Stomach (tissue), 9 donors: ENCODE measurements around the gene ZNF532. TPM values are rescaled to one million over a fixed set of nuclear protein-coding genes. Genes with fewer than 3 reads are reported as not detected.
"Not testable (repeated sequence)": the region's sequence is repeated elsewhere in the genome, so short reads cannot be mapped to it uniquely, and the experiment has no call there.

ENCODE experiments used
- DNase-seq, 2 donors: peaks; one replicate each; pipeline versions ENCODE4 v3.0.0 to v3.0.0-alpha.2; 2013 to 2019
- H3K27ac ChIP-seq, 5 donors: fragments of 200-600 bp in 4 of 5; sonication (generic) in 4 of 5; one replicate each; pipeline ENCODE4 v1.5.1; 2013 to 2019; ENCODE audit warnings: mild to moderate bottlenecking in 1 of 5, moderate library complexity in 1 of 5
- H3K27me3 ChIP-seq, 3 donors: fragments of 200-600 bp; sonication (generic); one replicate each; pipeline ENCODE4 v1.5.1; 2017 to 2019; ENCODE audit warnings: mixed run types in 1 of 3
- H3K36me3 ChIP-seq, 4 donors: fragments of 200-600 bp; sonication (generic); 1 replicate in 3 of 4; 2 replicates in 1 of 4; pipeline ENCODE4 v1.5.1; 2016 to 2019
- H3K4me1 ChIP-seq, 4 donors: fragments of 200-600 bp; sonication (generic); one replicate each; pipeline ENCODE4 v1.5.1; 2016 to 2019
- H3K4me3 ChIP-seq, 4 donors: fragments of 200-600 bp; sonication (generic) in 3 of 4; one replicate each; pipeline ENCODE4 v1.5.1; 2016 to 2019; ENCODE audit warnings: mild to moderate bottlenecking in 1 of 4
- H3K9me3 ChIP-seq, 4 donors: fragments of 200-600 bp; sonication (generic); one replicate each; pipeline ENCODE4 v1.5.1; 2016 to 2019
- CTCF ChIP-seq, 7 experiments: fragments of 450-650 bp in 4 of 7; fragments of 200-600 bp in 3 of 7; sonication (generic) in 3 of 7; IDR thresholded peaks; one replicate each; pipeline ENCODE4 v1.5.1; 2016 to 2019; ENCODE audit warnings: antibody characterized with exemption in 7 of 7, control low read depth in 2 of 7, mild to moderate bottlenecking in 1 of 7
- EP300 ChIP-seq: sonication (generic); formaldehyde crosslinking; IDR thresholded peaks from one replicate; pipeline ENCODE4 v1.6.1; 2017; ENCODE audit warnings: antibody characterized with exemption
- POLR2A ChIP-seq, 4 donors: fragments of 450-650 bp; IDR thresholded peaks; one replicate each; pipeline ENCODE4 v1.6.1; 2016; ENCODE audit warnings: antibody characterized with exemption in 4 of 4, control low read depth in 2 of 4, mild to moderate bottlenecking in 1 of 4, moderate library complexity in 1 of 4
- POLR2AphosphoS5 ChIP-seq, 3 donors: sonication (generic); formaldehyde crosslinking; IDR thresholded peaks; one replicate each; pipeline ENCODE4 v1.6.1; 2016; ENCODE audit warnings: antibody characterized with exemption in 3 of 3
- WGBS, 5 donors: extraction: QIAGEN DNeasy Blood & Tissue Kit in 3 of 5; methylation state at CpG; one replicate each; pipeline versions ENCODE4 v1.1.5 to v1.1.7; 2013 to 2018; 5-methylcytosine and 5-hydroxymethylcytosine counted together
- intact Hi-C: fragments of 100-400 bp; cut with DNase I; formaldehyde crosslinking; loops from one replicate; pipeline ENCODE4 v1.15.1; 2023; ENCODE audit warnings: low total_unique reads
- polyA plus RNA-seq, 3 donors: library from polyadenylated mRNA; stranded (reverse); fragments of 200-250 nt; gene quantifications; one replicate each; pipeline ENCODE4 v1.2.3, GENCODE V29; 2013
- total RNA-seq, 5 donors: library from RNA; depleted of rRNA; stranded (reverse); fragments of >200 nt; gene quantifications; one replicate each; pipeline versions ENCODE4 v1.1.0 to v1.2.3, GENCODE V29; 2014 to 2016
- donor health status: healthy with polysubstance abuse.
- donor health status: Bipolar disorder and iron deficiency.
- donor health status: healthy.

The ZNF532 gene
- total and polyA plus RNA-seq, 8 donors: 2.9 to 53.7 (median 18.4) TPM

DNA sequence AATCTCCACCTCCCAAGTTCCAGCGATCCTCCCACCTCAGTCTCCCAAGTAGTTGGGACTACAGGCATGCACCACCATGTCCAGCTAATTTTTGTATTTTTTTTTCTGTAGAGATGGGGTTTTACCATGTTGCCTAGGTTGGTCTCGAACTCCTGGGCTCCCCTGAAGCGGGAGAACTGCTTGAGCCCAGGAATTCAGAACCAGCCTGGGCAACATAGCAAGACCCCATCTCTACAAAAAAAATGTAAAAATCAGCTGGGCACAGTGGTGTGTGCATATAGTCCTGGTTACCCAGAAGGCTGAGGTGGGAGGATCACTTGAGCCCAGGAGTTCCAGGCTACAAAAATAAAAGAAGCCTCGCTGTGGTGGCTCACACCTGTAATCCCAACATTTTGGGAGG lies 12.0 kb upstream of the ZNF532 start:
- no peak for TF ChIP-seq POLR2AphosphoS5 (IDR thresholded peaks at IDR 0.05)
- no peak for TF ChIP-seq EP300
- TF ChIP-seq POLR2A (IDR thresholded peaks at IDR 0.05): no peak
- no peak for TF ChIP-seq CTCF (IDR thresholded peaks at IDR 0.05)
- H3K27me3 ChIP-seq: no peaks in the 10 kb centered on the region
- H3K27ac ChIP-seq: no peak overlapping the region
- H3K9me3 ChIP-seq: no peaks in the 10 kb centered on the region
- no peaks in the 10 kb centered on the region for H3K36me3 ChIP-seq
- intact Hi-C loops: no loop called here
- no peaks in the 10 kb centered on the region for H3K4me1 ChIP-seq
- no peak for DNase-seq
- H3K4me3 ChIP-seq: no peak overlapping the region
- 91 to 97% (median 93%) methylated on average over 4 of the region's 4 CpGs for WGBS, 5 donors

GRCh38 chr18:58853561-58853960 lies 11.1 kb upstream of the ZNF532 start:
- Histone ChIP-seq H3K4me3 (no peak overlapping the region), H3K9me3 (no peaks in the 10 kb centered on the region), H3K4me1 (peaks cover 0 to under 1% (median 0%) of the 10 kb centered on the region in 4 donors), H3K36me3 (no peaks in the 10 kb centered on the region), H3K27ac (no peak overlapping the region), H3K27me3 (no peaks in the 10 kb centered on the region)
- no peak for DNase-seq
- intact Hi-C loops: no loop called here
- WGBS, 5 donors: 86 to 92% (median 90%) methylated on average over 3 of the region's 3 CpGs
- TF ChIP-seq EP300: no peak
- no peak for TF ChIP-seq POLR2AphosphoS5 (IDR thresholded peaks at IDR 0.05)
- no peak for TF ChIP-seq CTCF (IDR thresholded peaks at IDR 0.05)
- TF ChIP-seq POLR2A (IDR thresholded peaks at IDR 0.05): no peak

- H3K27me3 ChIP-seq, H3K4me3 ChIP-seq, H3K27ac ChIP-seq, H3K9me3 ChIP-seq, DNase-seq, intact Hi-C loops, H3K36me3 ChIP-seq: not testable (repeated sequence)
- H3K4me1 ChIP-seq: peaks cover 0 to 20% (median 11%) of the 10 kb centered on the region in 4 donors
- 79 to 85% (median 82%) methylated on average over 7 of the region's 7 CpGs for WGBS, 5 donors
Observed at GRCh38 chr18:58855521-58855920, 9.2 kb upstream of the ZNF532 start.

GRCh38 chr18:58856881-58857280 lies 7.8 kb upstream of the ZNF532 start:
- WGBS, 5 donors: 75 to 85% (median 80%) methylated on average over 9 of the region's 9 CpGs
- peak in 1 of 3 donors; percentile 32 for TF ChIP-seq POLR2AphosphoS5 (IDR thresholded peaks at IDR 0.05)
- TF ChIP-seq EP300: no peak
- Histone ChIP-seq H3K27me3 (no peaks in the 10 kb centered on the region), H3K27ac (no peak overlapping the region), H3K9me3 (no peaks in the 10 kb centered on the region), H3K36me3 (no peaks in the 10 kb centered on the region), H3K4me3 (no peak overlapping the region), H3K4me1 (peaks cover 6 to 33% (median 21%) of the 10 kb centered on the region in 4 donors)
- intact Hi-C loops: no loop called here
- DNase-seq: no peak

DNA sequence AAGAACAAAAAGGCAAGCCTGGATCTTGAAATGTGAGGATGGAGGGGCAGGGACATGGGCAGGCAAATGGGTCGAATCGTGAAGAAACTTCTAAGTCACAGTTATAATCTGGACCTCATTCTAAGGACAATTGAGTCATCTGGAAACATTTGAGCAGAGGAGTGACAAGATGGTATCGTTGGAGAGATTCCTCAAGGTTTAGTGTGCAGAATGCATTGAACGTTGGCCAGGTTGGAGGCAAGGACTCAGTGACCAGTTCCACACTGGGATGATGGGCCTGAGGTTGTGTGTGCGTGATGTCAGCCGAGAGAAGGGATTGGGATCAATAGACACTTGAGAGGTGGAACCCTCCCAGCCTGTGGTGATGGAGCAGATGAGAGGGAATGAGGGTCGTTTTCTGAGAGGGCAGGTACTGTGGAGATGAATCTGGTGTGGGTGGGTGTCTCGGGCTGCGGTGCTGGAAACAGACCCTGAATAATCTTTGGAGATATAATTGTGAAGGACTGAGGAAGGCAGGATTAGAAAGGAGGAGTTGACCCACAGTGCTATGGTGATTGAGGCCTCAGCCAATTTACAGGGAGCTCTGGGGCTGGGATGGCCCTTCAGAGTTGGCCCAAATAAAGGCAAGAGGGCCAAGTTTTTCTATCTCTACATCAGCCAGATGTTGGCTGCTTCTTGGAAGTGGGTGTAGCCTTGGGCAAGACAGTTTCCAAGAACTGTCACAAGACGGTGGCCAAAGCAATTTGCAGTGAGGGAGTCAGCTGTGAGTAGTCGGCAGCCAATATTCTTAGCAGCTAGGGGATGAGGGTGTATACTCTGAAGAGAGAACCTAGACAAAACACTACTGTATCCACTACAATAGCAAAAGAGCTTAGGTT lies 5.8 kb upstream of the ZNF532 start:
- no peak overlapping the region for H3K4me3 ChIP-seq
- TF ChIP-seq POLR2A (IDR thresholded peaks at IDR 0.05) (no peak), POLR2AphosphoS5 (IDR thresholded peaks at IDR 0.05) (peak in 2 of 3 donors; percentile 27 to 36), CTCF (IDR thresholded peaks at IDR 0.05) (no peak), EP300 (no peak)

More for the DNA sequence above, 5.8 kb upstream of the ZNF532 start:
- Histone ChIP-seq H3K36me3 (no peaks in the 10 kb centered on the region), H3K4me1 (peaks cover 16 to 48% (median 33%) of the 10 kb centered on the region in 4 donors), H3K27ac (peak overlapping the region in 4 of 5 donors; percentile 7 to 65 (median 59)), H3K9me3 (no peaks in the 10 kb centered on the region), H3K27me3 (peaks cover 0 to 4% (median 0%) of the 10 kb centered on the region in 3 donors)
- peak in 1 of 2 donors; percentile 73 for DNase-seq
- WGBS, 5 donors: 75 to 87% (median 83%) methylated on average over 11 of the region's 11 CpGs
- intact Hi-C loops: no loop called here
